Keratinocyte (primary cell): ENCODE measurements around the gene BORCS5. TPM values are rescaled to one million over a fixed set of nuclear protein-coding genes. Genes with fewer than 3 reads are reported as not detected.

Experiments used
- DNase-seq: peaks from one replicate; pipeline ENCODE4 v3.0.0-alpha.2; 2011; ENCODE audit warnings: low read depth, missing footprints, low spot score
- FAIRE-seq: peaks from 2 replicates; lab custom pipeline; 2011; peaks lifted over from hg19 to GRCh38; lab: Jason Lieb, UNC
- H2AFZ ChIP-seq: 2 replicates; pipeline ENCODE4 v1.6.0; 2012; ENCODE audit warnings: low read length, control low read depth, inconsistent platforms; ENCODE audit not compliant: control insufficient read depth
- H3K27ac ChIP-seq: 2 replicates; pipeline ENCODE4 v1.5.1; 2011; ENCODE audit warnings: low read length; ENCODE audit not compliant: control insufficient read depth, insufficient read depth
- H3K27me3 ChIP-seq: 3 replicates; pipeline ENCODE4 v1.6.0; 2011; ENCODE audit warnings: low read length; ENCODE audit not compliant: control insufficient read depth, insufficient read depth; ENCODE audit errors: extremely low read depth
- H3K36me3 ChIP-seq, 2 experiments: 2 replicates in 1 of 2; 3 replicates in 1 of 2; pipeline ENCODE4 v1.5.1; 2011; ENCODE audit warnings: low read length in 2 of 2, mild to moderate bottlenecking in 1 of 2; ENCODE audit not compliant: control insufficient read depth in 2 of 2, insufficient read depth in 2 of 2; ENCODE audit errors: extremely low read depth in 1 of 2
- H3K4me1 ChIP-seq: 3 replicates; pipeline ENCODE4 v1.5.1; 2011; ENCODE audit warnings: low read length; ENCODE audit not compliant: control insufficient read depth, insufficient read depth; ENCODE audit errors: extremely low read depth
- H3K4me2 ChIP-seq: 3 replicates; pipeline ENCODE4 v1.6.0; 2011; ENCODE audit warnings: low read depth, low read length; ENCODE audit not compliant: control insufficient read depth, insufficient read depth; ENCODE audit errors: extremely low read depth
- H3K4me3 ChIP-seq, 3 experiments: fragments of 200-600 bp in 1 of 3; sonication (generic) in 1 of 3; 2 replicates in 2 of 3; 3 replicates in 1 of 3; pipeline ENCODE4 v1.5.1; 2011 to 2016; ENCODE audit warnings: low read length in 3 of 3, mild to moderate bottlenecking in 3 of 3, control low read depth in 2 of 3, inconsistent platforms in 1 of 3, low read depth in 1 of 3, mixed read lengths in 1 of 3, mixed run types in 1 of 3, moderate library complexity in 1 of 3; ENCODE audit not compliant: control insufficient read depth in 2 of 3, insufficient read depth in 2 of 3; ENCODE audit errors: extremely low read depth in 1 of 3
- H3K79me2 ChIP-seq: 2 replicates; pipeline ENCODE4 v1.6.0; 2012; ENCODE audit warnings: low read length; ENCODE audit not compliant: control insufficient read depth, insufficient read depth
- H3K9ac ChIP-seq: 3 replicates; pipeline ENCODE4 v1.6.0; 2011; ENCODE audit warnings: low read length; ENCODE audit not compliant: control insufficient read depth, insufficient read depth; ENCODE audit errors: extremely low read depth
- H3K9me1 ChIP-seq: 3 replicates; pipeline ENCODE4 v1.6.0; 2011; ENCODE audit warnings: low read length; ENCODE audit not compliant: control insufficient read depth, insufficient read depth; ENCODE audit errors: extremely low read depth
- H3K9me3 ChIP-seq: 2 replicates; pipeline ENCODE4 v1.5.1; 2012; ENCODE audit warnings: low read depth, low read length; ENCODE audit not compliant: control insufficient read depth
- H4K20me1 ChIP-seq: 3 replicates; pipeline ENCODE4 v1.6.0; 2011; ENCODE audit warnings: low read length; ENCODE audit not compliant: control insufficient read depth, insufficient read depth; ENCODE audit errors: extremely low read depth
- EZH2 ChIP-seq: IDR thresholded peaks from one replicate; pipeline ENCODE4 v1.6.1; 2012; ENCODE audit warnings: inconsistent platforms, mild to moderate bottlenecking, low read length, moderate library complexity
- dilution Hi-C: fragments of 300-500 bp; cut with MboI; formaldehyde crosslinking; loops from one replicate; pipeline ENCODE4 v1.7.0; 2020; ENCODE audit warnings: low sequenced_read_pairs; ENCODE audit not compliant: extremely low pct_ligation_motif_present
- polyA plus RNA-seq, 5 experiments: library from polyadenylated mRNA; depleted of rRNA in 3 of 5; stranded (reverse) in 3 of 5; stranded (forward) in 1 of 5; unstranded in 1 of 5; fragments of >200 nt; gene quantifications; 1 replicate in 1 of 5; 2 replicates in 3 of 5; 3 replicates in 1 of 5; pipeline versions ENCODE4 v1.2.1 to v1.2.3, GENCODE V29; 2011 to 2012; ENCODE audit warnings: missing spikeins in 2 of 5, low read depth in 1 of 5, low replicate concordance in 1 of 5
- TF ChIP-seq, protein P1 (sequence below), 3 experiments: IDR thresholded peaks in 1 of 3; conservative IDR thresholded peaks in 1 of 3; optimal IDR thresholded peaks in 1 of 3; 2 replicates in 2 of 3; 3 replicates in 1 of 3; pipeline versions ENCODE3 to v1.5.1; 2011; ENCODE audit warnings: low read length in 3 of 3, mild to moderate bottlenecking in 3 of 3, moderate library complexity in 2 of 3, control low read depth in 1 of 3, inconsistent platforms in 1 of 3; ENCODE audit not compliant: insufficient read depth in 2 of 3; ENCODE audit errors: extremely low read depth in 1 of 3

The BORCS5 gene
- polyA plus RNA-seq, 1 donor (not counting 4 experiments of a cell fraction or from before 2014, with no cell fraction given) = 5.4 TPM

DNA sequence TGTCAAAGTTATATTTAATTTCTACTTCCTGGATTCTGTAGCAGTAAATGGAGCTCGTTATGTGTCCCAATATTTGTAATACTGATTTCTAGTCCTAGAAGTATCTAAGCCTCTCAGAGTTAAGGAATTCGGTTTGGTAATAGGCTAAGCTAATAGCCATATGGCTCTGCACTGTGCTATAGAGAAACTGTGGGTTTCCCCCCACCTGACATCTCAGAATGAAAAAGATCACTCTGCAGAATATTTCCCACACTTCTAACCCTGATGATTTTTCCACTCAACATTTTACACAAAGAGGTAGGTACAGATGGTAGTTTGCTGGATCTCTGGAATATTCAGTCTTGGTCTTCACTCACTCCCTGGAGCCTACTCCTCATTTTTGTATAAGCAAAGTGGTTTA lies 71.2 kb downstream of the BORCS5 start:
- Histone ChIP-seq H3K4me3 (no peak overlapping the region), H3K9me1 (no peaks in the 10 kb centered on the region), H3K4me1 (peaks cover 39% of the 10 kb centered on the region), H3K27ac (peak overlapping the region; percentile 97), H3K27me3 (no peaks in the 10 kb centered on the region), H3K79me2 (no peaks in the 10 kb centered on the region), H3K9ac (no peak overlapping the region), H3K36me3 (no peaks in the 10 kb centered on the region), H3K4me2 (no peak overlapping the region), H2AFZ (no peak overlapping the region), H3K9me3 (no peaks in the 10 kb centered on the region), H4K20me1 (no peaks in the 10 kb centered on the region)
- dilution Hi-C loops = no loop called here
- TF ChIP-seq, protein P1, sequence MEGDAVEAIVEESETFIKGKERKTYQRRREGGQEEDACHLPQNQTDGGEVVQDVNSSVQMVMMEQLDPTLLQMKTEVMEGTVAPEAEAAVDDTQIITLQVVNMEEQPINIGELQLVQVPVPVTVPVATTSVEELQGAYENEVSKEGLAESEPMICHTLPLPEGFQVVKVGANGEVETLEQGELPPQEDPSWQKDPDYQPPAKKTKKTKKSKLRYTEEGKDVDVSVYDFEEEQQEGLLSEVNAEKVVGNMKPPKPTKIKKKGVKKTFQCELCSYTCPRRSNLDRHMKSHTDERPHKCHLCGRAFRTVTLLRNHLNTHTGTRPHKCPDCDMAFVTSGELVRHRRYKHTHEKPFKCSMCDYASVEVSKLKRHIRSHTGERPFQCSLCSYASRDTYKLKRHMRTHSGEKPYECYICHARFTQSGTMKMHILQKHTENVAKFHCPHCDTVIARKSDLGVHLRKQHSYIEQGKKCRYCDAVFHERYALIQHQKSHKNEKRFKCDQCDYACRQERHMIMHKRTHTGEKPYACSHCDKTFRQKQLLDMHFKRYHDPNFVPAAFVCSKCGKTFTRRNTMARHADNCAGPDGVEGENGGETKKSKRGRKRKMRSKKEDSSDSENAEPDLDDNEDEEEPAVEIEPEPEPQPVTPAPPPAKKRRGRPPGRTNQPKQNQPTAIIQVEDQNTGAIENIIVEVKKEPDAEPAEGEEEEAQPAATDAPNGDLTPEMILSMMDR (optimal IDR thresholded peaks at IDR 0.05 in 1 of 3, IDR thresholded peaks at IDR 0.05 in 1 of 3, conservative IDR thresholded peaks at IDR 0.05 in 1 of 3; ENCODE audit: extremely low read depth in 1 of 3, insufficient read depth in 2 of 3, low read length in 3 of 3) = no peak
- no peak for TF ChIP-seq EZH2
- DNase-seq (no peak), FAIRE-seq (no peak)

- Histone ChIP-seq H4K20me1 (no peaks in the 10 kb centered on the region), H3K79me2 (no peaks in the 10 kb centered on the region), H3K9me1 (no peaks in the 10 kb centered on the region), H3K36me3 (no peaks in the 10 kb centered on the region), H3K27me3 (no peaks in the 10 kb centered on the region), H3K9ac (peak overlapping the region; percentile 81), H3K4me3 (peak overlapping the region in 2 of 3 experiments; percentile 13 to 16), H3K27ac (peak overlapping the region; percentile 97), H3K4me2 (peak overlapping the region; percentile 67), H3K4me1 (peaks cover 47% of the 10 kb centered on the region), H3K9me3 (no peaks in the 10 kb centered on the region), H2AFZ (peak overlapping the region; percentile 0)
- peak; percentile 91 for DNase-seq
- peak; percentile 95 for FAIRE-seq
- dilution Hi-C loops = no loop called here
- TF ChIP-seq, protein P1 (optimal IDR thresholded peaks at IDR 0.05 in 1 of 3, IDR thresholded peaks at IDR 0.05 in 1 of 3, conservative IDR thresholded peaks at IDR 0.05 in 1 of 3; ENCODE audit: extremely low read depth in 1 of 3, insufficient read depth in 2 of 3, low read length in 3 of 3) = no peak
- no peak for TF ChIP-seq EZH2
Observed at GRCh38 chr12:12428961-12429657, 72.2 kb downstream of the BORCS5 start.
